KMS-11 (cell line): ENCODE results near the gene SSC5D.

Experiments used
- H2AFZ ChIP-seq: fragments of 200-600 bp; sonication (generic); 2 replicates; pipeline ENCODE4 v1.6.1; 2016; ENCODE audit warnings: antibody characterized with exemption, mixed run types, low read depth
- H3K27ac ChIP-seq: fragments of 200-600 bp; sonication (generic); 2 replicates; pipeline ENCODE4 v1.6.1; 2016; ENCODE audit warnings: mild to moderate bottlenecking, mixed run types
- H3K27me3 ChIP-seq: fragments of 200-600 bp; sonication (generic); 2 replicates; pipeline ENCODE4 v1.6.1; 2017; ENCODE audit warnings: mild to moderate bottlenecking, low read depth, mixed run types, moderate library complexity; ENCODE audit not compliant: insufficient read depth
- H3K36me3 ChIP-seq: fragments of 200-600 bp; sonication (generic); 2 replicates; pipeline ENCODE4 v1.6.1; 2017; ENCODE audit warnings: mild to moderate bottlenecking, mixed run types; ENCODE audit not compliant: insufficient read depth
- H3K4me1 ChIP-seq: fragments of 200-600 bp; sonication (generic); 2 replicates; pipeline ENCODE4 v1.6.1; 2016; ENCODE audit warnings: mild to moderate bottlenecking, low read depth, mixed run types; ENCODE audit not compliant: poor library complexity, severe bottlenecking
- H3K4me2 ChIP-seq: fragments of 200-600 bp; sonication (generic); 2 replicates; pipeline ENCODE4 v1.7.0; 2016; ENCODE audit warnings: mild to moderate bottlenecking, mixed run types
- H3K4me3 ChIP-seq: fragments of 200-600 bp; sonication (generic); IDR thresholded peaks from 2 replicates; pipeline ENCODE4 v1.6.1; 2017; ENCODE audit warnings: low read depth, low read length, mixed read lengths; ENCODE audit not compliant: insufficient read depth
- H3K79me2 ChIP-seq: fragments of 200-600 bp; sonication (generic); 2 replicates; pipeline ENCODE4 v1.6.1; 2016; ENCODE audit warnings: low read depth, mixed run types; ENCODE audit not compliant: insufficient read depth
- H3K9ac ChIP-seq: fragments of 200-600 bp; sonication (generic); 2 replicates; pipeline ENCODE4 v1.6.1; 2016; ENCODE audit warnings: mild to moderate bottlenecking, mixed run types
- H4K20me1 ChIP-seq: fragments of 200-600 bp; sonication (generic); 2 replicates; pipeline ENCODE4 v1.6.1; 2016; ENCODE audit warnings: mild to moderate bottlenecking, mixed run types; ENCODE audit not compliant: insufficient read depth
- CTCF ChIP-seq: fragments of 200-600 bp; sonication (generic); conservative IDR thresholded peaks from 2 replicates; pipeline ENCODE4 v1.6.1; 2017; ENCODE audit warnings: low read depth, mild to moderate bottlenecking, antibody characterized with exemption, low read length, moderate library complexity, mixed read lengths

SSC5D gene

GRCh38 chr19:55486971-55487923 is 989 bp upstream of the SSC5D start:
- no peak overlapping the region for H3K4me2 ChIP-seq
- TF ChIP-seq CTCF: no peak
- H3K9ac ChIP-seq: no peak overlapping the region
- H3K4me3 ChIP-seq: no peak overlapping the region
- no peak overlapping the region for H3K27ac ChIP-seq
- H3K4me1 ChIP-seq: no peaks in the 10 kb centered on the region
- no peaks in the 10 kb centered on the region for H3K36me3 ChIP-seq
- H4K20me1 ChIP-seq: no peaks in the 10 kb centered on the region
- peaks cover 48% of the 10 kb centered on the region; the same call in 1 of the 2 replicates for H3K27me3 ChIP-seq
- H3K79me2 ChIP-seq: no peaks in the 10 kb centered on the region
- no peak overlapping the region for H2AFZ ChIP-seq

- no peaks in the 10 kb centered on the region for H3K79me2 ChIP-seq
- H2AFZ ChIP-seq: no peak overlapping the region
- H3K4me2 ChIP-seq: no peak overlapping the region
- no peak overlapping the region for H3K9ac ChIP-seq
- H3K36me3 ChIP-seq: no peaks in the 10 kb centered on the region
- H3K4me3 ChIP-seq: no peak overlapping the region
- no peaks in the 10 kb centered on the region for H4K20me1 ChIP-seq
- no peak for TF ChIP-seq CTCF
- no peak overlapping the region for H3K27ac ChIP-seq
- no peaks in the 10 kb centered on the region for H3K4me1 ChIP-seq
- peaks cover 65% of the 10 kb centered on the region; the same call in 1 of the 2 replicates for H3K27me3 ChIP-seq
These were observed 912 bp downstream of the SSC5D start for GRCh38 chr19:55488986-55489710.

GRCh38 chr19:55489711-55490477 is 1.7 kb downstream of the SSC5D start:
- Histone ChIP-seq H3K4me2 (no peak overlapping the region), H3K9ac (no peak overlapping the region), H3K4me1 (no peaks in the 10 kb centered on the region), H4K20me1 (no peaks in the 10 kb centered on the region), H2AFZ (no peak overlapping the region), H3K27ac (no peak overlapping the region), H3K79me2 (no peaks in the 10 kb centered on the region), H3K36me3 (no peaks in the 10 kb centered on the region), H3K27me3 (peaks cover 72% of the 10 kb centered on the region; the same call in 1 of the 2 replicates), H3K4me3 (no peak overlapping the region)
- TF ChIP-seq CTCF: no peak
